ENCODE results near the gene PRR35. TPM values are rescaled to one million over a fixed set of nuclear protein-coding genes. Genes with fewer than 3 reads are reported as not detected.

Gene PRR35
- polyA plus RNA-seq: not detected

- peaks cover 18% of the 10 kb centered on the region for H3K27me3 Mint-ChIP-seq
- H3K27ac Mint-ChIP-seq: no peak within 1 kb of the TSS
- no peak within 1 kb of the TSS for H3K4me3 Mint-ChIP-seq
- peaks cover 0 to 5% (median 0%) of the 10 kb centered on the region in 3 donors for H3K4me1 Mint-ChIP-seq
- H3K9me3 Mint-ChIP-seq: no peaks in the 10 kb centered on the region
- H3K36me3 Mint-ChIP-seq: no peaks in the 10 kb centered on the region
These were observed at the start of gene PRR35 for GRCh38 chr16:560204-560700. Gene PRR35, plus strand, starts transcription at chr16:560394. Its CDS starts 2,901 bp downstream, at chr16:563295.

- Mint-ChIP-seq H3K4me3 (no peak overlapping the region), H3K27me3 (no peaks in the 10 kb centered on the region), H3K9me3 (no peaks in the 10 kb centered on the region), H3K27ac (no peak overlapping the region), H3K4me1 (no peaks in the 10 kb centered on the region), H3K36me3 (peaks cover 7% of the 10 kb centered on the region)
These were observed 47.4 kb upstream of the PRR35 start for GRCh38 chr16:512802-513201.

GRCh38 chr16:513950-514349, 46.2 kb upstream of the PRR35 start:
- no peak overlapping the region for H3K4me3 Mint-ChIP-seq

GRCh38 chr16:515175-515938, 44.8 kb upstream of the PRR35 start:
- Mint-ChIP-seq H3K4me3 (no peak overlapping the region), H3K4me1 (no peaks in the 10 kb centered on the region), H3K27me3 (no peaks in the 10 kb centered on the region), H3K27ac (peak overlapping the region in 1 of 3 donors; percentile 57), H3K9me3 (no peaks in the 10 kb centered on the region), H3K36me3 (peaks cover 6% of the 10 kb centered on the region)

More at GRCh38 chr16:513950-514349, 46.2 kb upstream of the PRR35 start:
- Mint-ChIP-seq H3K27ac (no peak overlapping the region), H3K36me3 (peaks cover 7% of the 10 kb centered on the region), H3K4me1 (no peaks in the 10 kb centered on the region), H3K9me3 (no peaks in the 10 kb centered on the region), H3K27me3 (no peaks in the 10 kb centered on the region)

GRCh38 chr16:515939-516226, 44.3 kb upstream of the PRR35 start:
- Mint-ChIP-seq H3K27me3 (no peaks in the 10 kb centered on the region), H3K9me3 (no peaks in the 10 kb centered on the region), H3K27ac (no peak overlapping the region), H3K36me3 (peaks cover 6% of the 10 kb centered on the region), H3K4me3 (no peak overlapping the region), H3K4me1 (no peaks in the 10 kb centered on the region)

GRCh38 chr16:516301-516700, 43.9 kb upstream of the PRR35 start:
- Mint-ChIP-seq H3K4me1 (no peaks in the 10 kb centered on the region), H3K4me3 (no peak overlapping the region), H3K36me3 (peaks cover 6% of the 10 kb centered on the region), H3K9me3 (no peaks in the 10 kb centered on the region), H3K27ac (no peak overlapping the region), H3K27me3 (no peaks in the 10 kb centered on the region)

- Mint-ChIP-seq H3K9me3 (no peaks in the 10 kb centered on the region), H3K27ac (peak overlapping the region in 1 of 3 donors; percentile 74), H3K36me3 (peaks cover 6% of the 10 kb centered on the region), H3K4me1 (peaks cover 0 to 2% (median 0%) of the 10 kb centered on the region in 3 donors), H3K4me3 (no peak overlapping the region), H3K27me3 (no peaks in the 10 kb centered on the region)
These were observed 41.3 kb upstream of the PRR35 start for GRCh38 chr16:518858-519257.

GRCh38 chr16:519425-519824, 40.8 kb upstream of the PRR35 start:
- Mint-ChIP-seq H3K4me1 (peaks cover 0 to 2% (median 0%) of the 10 kb centered on the region in 3 donors), H3K9me3 (no peaks in the 10 kb centered on the region), H3K4me3 (no peak overlapping the region), H3K27ac (peak overlapping the region in 1 of 3 donors; percentile 62), H3K27me3 (no peaks in the 10 kb centered on the region), H3K36me3 (peaks cover 4% of the 10 kb centered on the region)

GRCh38 chr16:519841-520687, 40.1 kb upstream of the PRR35 start:
- Mint-ChIP-seq H3K27ac (peak overlapping the region in 1 of 3 donors; percentile 62), H3K9me3 (no peaks in the 10 kb centered on the region), H3K4me3 (no peak overlapping the region), H3K36me3 (peaks cover 4% of the 10 kb centered on the region), H3K4me1 (peaks cover 0 to 2% (median 0%) of the 10 kb centered on the region in 3 donors), H3K27me3 (no peaks in the 10 kb centered on the region)

GRCh38 chr16:520847-521246, 39.3 kb upstream of the PRR35 start:
- H3K4me3 Mint-ChIP-seq: no peak overlapping the region
- no peaks in the 10 kb centered on the region for H3K9me3 Mint-ChIP-seq
- H3K4me1 Mint-ChIP-seq: peaks cover 4 to 7% (median 5%) of the 10 kb centered on the region in 3 donors
- H3K36me3 Mint-ChIP-seq: peaks cover 3% of the 10 kb centered on the region
- no peak overlapping the region for H3K27ac Mint-ChIP-seq
- no peaks in the 10 kb centered on the region for H3K27me3 Mint-ChIP-seq

GRCh38 chr16:521381-522210, 38.6 kb upstream of the PRR35 start:
- Mint-ChIP-seq H3K9me3 (no peaks in the 10 kb centered on the region), H3K27me3 (no peaks in the 10 kb centered on the region), H3K36me3 (peaks cover 3% of the 10 kb centered on the region), H3K4me3 (no peak overlapping the region), H3K27ac (no peak overlapping the region), H3K4me1 (peaks cover 8 to 12% (median 9%) of the 10 kb centered on the region in 3 donors)

- Mint-ChIP-seq H3K36me3 (peaks cover 3% of the 10 kb centered on the region), H3K4me1 (peaks cover 9 to 12% (median 9%) of the 10 kb centered on the region in 3 donors), H3K27me3 (no peaks in the 10 kb centered on the region), H3K9me3 (no peaks in the 10 kb centered on the region), H3K4me3 (peak overlapping the region in 1 of 4 donors; percentile 61), H3K27ac (peak overlapping the region in 1 of 3 donors; percentile 21)
These were observed 37.7 kb upstream of the PRR35 start for GRCh38 chr16:522320-523096.

- Mint-ChIP-seq H3K4me1 (peaks cover 9 to 12% (median 9%) of the 10 kb centered on the region in 3 donors), H3K9me3 (no peaks in the 10 kb centered on the region), H3K27ac (peak overlapping the region in 1 of 3 donors; percentile 21), H3K27me3 (no peaks in the 10 kb centered on the region), H3K36me3 (peaks cover 3% of the 10 kb centered on the region), H3K4me3 (peak overlapping the region in 2 of 4 donors; percentile 61 to 75)
These were observed 37.0 kb upstream of the PRR35 start for GRCh38 chr16:523097-523741.

Measured in IgD-negative memory B cell (primary cell).